ENCODE measurements around the gene RAB11FIP3.
A peak's percentile ranks its signal among the peaks of the same experiment; 100 is the strongest.
"Not testable (repeated sequence)": the region's sequence is repeated elsewhere in the genome, so short reads cannot be mapped to it uniquely, and the experiment has no call there.

RAB11FIP3 gene

DNA sequence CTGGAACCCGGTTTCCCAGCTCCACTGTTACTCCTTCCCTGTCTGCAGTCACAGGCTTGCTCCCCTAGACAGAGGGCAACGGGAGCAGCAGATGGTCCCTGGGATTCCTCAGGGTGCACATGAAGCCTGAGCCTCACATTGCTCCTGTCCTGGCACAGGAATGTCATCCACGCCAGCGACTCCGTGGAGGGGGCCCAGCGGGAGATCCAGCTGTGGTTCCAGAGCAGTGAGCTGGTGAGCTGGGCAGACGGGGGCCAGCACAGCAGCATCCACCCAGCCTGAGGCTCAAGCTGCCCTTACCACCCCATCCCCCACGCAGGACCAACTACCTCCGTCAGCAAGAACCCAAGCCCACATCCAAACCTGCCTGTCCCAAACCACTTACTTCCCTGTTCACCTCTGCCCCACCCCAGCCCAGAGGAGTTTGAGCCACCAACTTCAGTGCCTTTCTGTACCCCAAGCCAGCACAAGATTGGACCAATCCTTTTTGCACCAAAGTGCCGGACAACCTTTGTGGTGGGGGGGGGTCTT is 25.3 kb upstream of the RAB11FIP3 start:
- H3K4me3 ChIP-seq = peak overlapping the region; percentile 89
- H3K27me3 ChIP-seq = no peaks in the 10 kb centered on the region
- H3K36me3 ChIP-seq = peaks cover 26% of the 10 kb centered on the region
- H3K4me2 ChIP-seq = peak overlapping the region; percentile 95
- H3K4me1 ChIP-seq = peaks cover 64% of the 10 kb centered on the region
- no peak for TF ChIP-seq Cebpa-rat (IDR thresholded peaks at IDR 0.05)
- H3K27ac ChIP-seq = peak overlapping the region; percentile 79; the same call in 1 of the 2 replicates
- no peaks in the 10 kb centered on the region for H3K9me3 ChIP-seq
- H4K20me1 ChIP-seq = peaks cover 28% of the 10 kb centered on the region
- peak overlapping the region; percentile 88; the same call in 1 of the 2 replicates for H3K9ac ChIP-seq

GRCh38 chr16:401468-402348 is 23.7 kb upstream of the RAB11FIP3 start, which contains the start of gene DECR2:
TSS of gene DECR2 (plus strand) at chr16:401885. CDS start at chr16:401964, 79 bp downstream.
- H3K9ac ChIP-seq = peak within 1 kb of the TSS; percentile 88
- peaks cover 64% of the 10 kb centered on the region for H3K4me1 ChIP-seq
- peaks cover 26% of the 10 kb centered on the region for H3K36me3 ChIP-seq
- no peak for TF ChIP-seq Cebpa-rat (IDR thresholded peaks at IDR 0.05)
- no peaks in the 10 kb centered on the region for H3K27me3 ChIP-seq
- no peaks in the 10 kb centered on the region for H3K9me3 ChIP-seq
- peak within 1 kb of the TSS; percentile 89 for H3K4me3 ChIP-seq
- peak within 1 kb of the TSS; percentile 95 for H3K4me2 ChIP-seq
- peak within 1 kb of the TSS; percentile 94 for H3K27ac ChIP-seq
- peaks cover 28% of the 10 kb centered on the region for H4K20me1 ChIP-seq

DNA sequence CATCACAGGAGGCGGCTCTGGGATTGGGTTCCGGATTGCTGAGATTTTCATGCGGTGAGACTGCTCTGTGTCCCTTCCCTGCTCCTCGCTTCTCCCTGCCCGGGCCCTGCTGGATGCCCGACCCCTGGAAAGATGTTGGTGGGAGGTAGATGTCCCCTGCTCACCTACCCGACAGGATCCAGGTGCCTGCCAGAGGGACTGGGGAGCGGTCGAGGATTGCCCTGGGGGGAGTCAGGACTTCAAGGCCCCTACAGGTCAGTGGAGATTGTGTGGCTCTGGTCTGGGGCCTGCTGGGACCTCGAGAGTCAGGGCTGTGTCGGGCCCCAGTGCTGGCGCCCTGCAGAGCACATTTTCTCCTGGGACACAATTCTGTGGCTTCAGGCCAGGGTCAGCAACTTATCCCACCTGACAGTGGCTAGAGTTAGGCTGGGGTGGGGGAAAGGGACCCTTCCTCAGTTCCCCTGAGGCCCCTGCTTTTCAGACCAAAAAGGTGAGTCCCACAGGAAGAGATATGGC is 20.4 kb upstream of the RAB11FIP3 start:
- H3K27ac ChIP-seq = 0 out of 2 replicates have a peak overlapping the region, but pooled peaks have one; percentile 31
- peaks cover 58% of the 10 kb centered on the region for H3K4me1 ChIP-seq
- peak overlapping the region; percentile 67 for H3K4me2 ChIP-seq
- peaks cover 4% of the 10 kb centered on the region for H4K20me1 ChIP-seq
- 0 out of 2 replicates have a peak overlapping the region, but pooled peaks have one; percentile 34 for H3K9ac ChIP-seq
- H3K27me3 ChIP-seq = no peaks in the 10 kb centered on the region
- no peak for TF ChIP-seq Cebpa-rat (IDR thresholded peaks at IDR 0.05)
- peaks cover 9% of the 10 kb centered on the region for H3K36me3 ChIP-seq
- H3K4me3 ChIP-seq = no peak overlapping the region
- H3K9me3 ChIP-seq = no peaks in the 10 kb centered on the region

- Histone ChIP-seq H4K20me1 (no peaks in the 10 kb centered on the region), H3K27me3 (no peaks in the 10 kb centered on the region), H3K36me3 (peaks cover 5% of the 10 kb centered on the region), H3K9me3 (no peaks in the 10 kb centered on the region), H3K4me1 (peaks cover 58% of the 10 kb centered on the region), H3K4me2 (peak overlapping the region; percentile 67), H3K9ac (0 out of 2 replicates have a peak overlapping the region, but pooled peaks have one; percentile 34), H3K4me3 (no peak overlapping the region), H3K27ac (peak overlapping the region; percentile 53)
- no peak for TF ChIP-seq Cebpa-rat (IDR thresholded peaks at IDR 0.05)
Measured at GRCh38 chr16:405548-406506, 19.6 kb upstream of the RAB11FIP3 start.

GRCh38 chr16:407253-407652 is 18.2 kb upstream of the RAB11FIP3 start:
- no peaks in the 10 kb centered on the region for H4K20me1 ChIP-seq
- H3K36me3 ChIP-seq = peaks cover 5% of the 10 kb centered on the region
- TF ChIP-seq Cebpa-rat (IDR thresholded peaks at IDR 0.05) = no peak
- no peaks in the 10 kb centered on the region for H3K27me3 ChIP-seq
- H3K4me2 ChIP-seq = no peak overlapping the region
- H3K4me1 ChIP-seq = peaks cover 69% of the 10 kb centered on the region
- no peak overlapping the region for H3K4me3 ChIP-seq
- H3K9me3 ChIP-seq = no peaks in the 10 kb centered on the region
- no peak overlapping the region for H3K9ac ChIP-seq
- H3K27ac ChIP-seq = no peak overlapping the region

DNA sequence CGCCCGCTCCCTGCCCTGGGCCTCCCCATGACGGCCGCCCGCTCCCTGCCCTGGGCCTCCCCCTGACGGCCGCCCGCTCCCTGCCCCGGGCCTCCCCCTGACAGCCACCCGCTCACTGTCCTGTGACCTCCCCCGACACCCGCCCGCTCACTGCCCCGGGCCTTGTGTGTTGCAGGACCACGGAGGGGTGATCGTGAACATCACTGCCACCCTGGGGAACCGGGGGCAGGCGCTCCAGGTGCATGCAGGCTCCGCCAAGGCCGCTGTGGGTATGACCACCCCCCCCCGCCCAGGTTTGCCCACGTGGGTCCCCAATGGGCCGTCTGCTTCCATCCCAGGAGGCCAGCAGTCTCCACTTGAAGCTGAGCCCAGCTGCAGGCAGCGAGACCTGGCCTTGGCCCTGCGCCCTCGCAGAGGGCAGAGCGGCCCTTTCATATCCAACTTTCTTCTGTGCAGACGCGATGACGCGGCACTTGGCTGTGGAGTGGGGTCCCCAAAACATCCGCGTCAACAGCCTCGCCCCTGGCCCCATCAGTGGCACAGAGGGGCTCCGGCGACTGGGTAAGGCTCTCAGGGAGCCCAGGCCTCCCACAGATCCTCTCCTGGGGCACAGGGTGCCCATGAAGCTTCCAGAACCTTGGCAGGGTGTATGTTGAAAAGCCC is 14.8 kb upstream of the RAB11FIP3 start:
- peak overlapping the region; percentile 68 for H3K4me2 ChIP-seq
- H3K4me1 ChIP-seq = peaks cover 54% of the 10 kb centered on the region
- H3K9me3 ChIP-seq = no peaks in the 10 kb centered on the region
- no peaks in the 10 kb centered on the region for H3K27me3 ChIP-seq
- no peak for TF ChIP-seq Cebpa-rat (IDR thresholded peaks at IDR 0.05)
- H3K36me3 ChIP-seq = peaks cover 5% of the 10 kb centered on the region
- H3K4me3 ChIP-seq = peak overlapping the region; percentile 9; the same call in 1 of the 2 replicates
- peak overlapping the region; percentile 83 for H3K27ac ChIP-seq
- no peaks in the 10 kb centered on the region for H4K20me1 ChIP-seq
- peak overlapping the region; percentile 61 for H3K9ac ChIP-seq

DNA sequence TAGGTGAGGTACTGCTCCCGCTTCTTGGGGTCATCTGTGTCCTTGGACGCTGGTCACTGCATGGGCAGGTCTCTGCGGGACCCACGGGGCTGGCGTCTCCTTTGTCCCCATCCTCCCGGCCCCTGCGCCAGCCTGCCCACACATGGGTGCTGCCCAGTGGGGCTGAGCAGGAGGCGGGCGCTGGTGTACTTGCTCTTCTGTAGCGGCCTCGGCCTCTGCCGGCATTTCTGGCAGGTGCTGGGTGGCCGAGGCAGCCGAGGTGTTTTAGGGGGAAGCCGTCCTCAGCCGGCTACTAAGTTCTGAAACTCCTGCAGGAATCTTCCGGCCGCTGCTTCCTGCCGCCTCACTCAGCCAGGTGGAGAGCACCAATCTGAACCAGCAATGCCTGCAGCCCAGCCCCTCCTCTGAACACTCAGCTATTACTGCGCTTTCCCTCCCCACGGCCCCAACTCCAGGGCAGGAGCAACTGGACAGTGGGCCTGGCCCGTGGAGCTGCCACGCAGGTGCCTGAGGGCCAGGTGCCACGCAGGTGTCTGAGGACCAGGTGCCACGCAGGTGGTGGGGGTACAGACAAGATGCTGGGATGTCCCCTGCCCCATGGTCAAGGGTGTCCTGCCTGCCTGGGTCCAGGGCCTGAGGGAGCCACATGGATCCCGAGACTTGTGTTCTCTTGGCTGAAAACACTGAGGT is 13.7 kb upstream of the RAB11FIP3 start:
- no peaks in the 10 kb centered on the region for H4K20me1 ChIP-seq
- no peaks in the 10 kb centered on the region for H3K9me3 ChIP-seq
- TF ChIP-seq Cebpa-rat (IDR thresholded peaks at IDR 0.05) = no peak
- peak overlapping the region; percentile 61 for H3K9ac ChIP-seq
- peaks cover 5% of the 10 kb centered on the region for H3K36me3 ChIP-seq
- no peaks in the 10 kb centered on the region for H3K27me3 ChIP-seq
- H3K4me2 ChIP-seq = peak overlapping the region; percentile 68
- peaks cover 43% of the 10 kb centered on the region for H3K4me1 ChIP-seq
- no peak overlapping the region; the same call in 1 of the 2 replicates for H3K4me3 ChIP-seq
- peak overlapping the region; percentile 83 for H3K27ac ChIP-seq

- peaks cover 30% of the 10 kb centered on the region for H3K4me1 ChIP-seq
- no peaks in the 10 kb centered on the region for H3K27me3 ChIP-seq
- no peak overlapping the region for H3K9ac ChIP-seq
- no peak overlapping the region for H3K4me2 ChIP-seq
- no peak for TF ChIP-seq Cebpa-rat (IDR thresholded peaks at IDR 0.05)
- no peaks in the 10 kb centered on the region for H3K36me3 ChIP-seq
- H3K4me3 ChIP-seq = no peak overlapping the region
- no peak overlapping the region for H3K27ac ChIP-seq
- no peaks in the 10 kb centered on the region for H3K9me3 ChIP-seq
- no peaks in the 10 kb centered on the region for H4K20me1 ChIP-seq
Measured at GRCh38 chr16:414395-415169, 10.9 kb upstream of the RAB11FIP3 start.

DNA sequence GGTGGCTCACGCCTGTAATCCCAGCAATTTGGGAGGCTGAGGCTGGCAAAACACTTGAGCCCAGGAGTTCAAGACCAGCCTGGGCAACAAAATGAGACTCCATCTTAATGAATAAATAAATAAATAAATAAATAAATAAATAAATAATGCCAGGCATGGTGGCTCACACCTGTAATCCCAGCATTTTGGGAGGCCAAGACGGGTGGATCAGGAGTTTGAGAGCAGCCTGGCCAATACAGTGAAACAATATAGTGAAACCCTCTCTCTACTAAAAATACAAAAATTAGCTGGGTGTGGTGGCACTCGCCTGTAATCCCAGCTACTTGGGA is 10.3 kb upstream of the RAB11FIP3 start:
- peaks cover 24% of the 10 kb centered on the region for H3K4me1 ChIP-seq
- not testable (repeated sequence) for H3K9me3 ChIP-seq, H4K20me1 ChIP-seq, H3K4me3 ChIP-seq, H3K36me3 ChIP-seq, H3K9ac ChIP-seq, H3K4me2 ChIP-seq, H3K27ac ChIP-seq, H3K27me3 ChIP-seq

GRCh38 chr16:422179-422578 is 3.3 kb upstream of the RAB11FIP3 start:
- peaks cover 18% of the 10 kb centered on the region for H3K4me1 ChIP-seq
- not testable (repeated sequence) for H3K4me3 ChIP-seq, H3K36me3 ChIP-seq, H3K9ac ChIP-seq, H3K4me2 ChIP-seq, H3K9me3 ChIP-seq, H3K27ac ChIP-seq
- H4K20me1 ChIP-seq = peaks cover 15% of the 10 kb centered on the region
- peaks cover 20% of the 10 kb centered on the region for H3K27me3 ChIP-seq

All from BLaER1 (cell line).